DOHH2 (cell line): ENCODE data around the gene MDN1.

ENCODE experiments used
- H3F3A ChIP-seq: fragments of 200-600 bp; sonication (generic), shearing (Covaris generic); 2 replicates; pipeline ENCODE4 v1.6.0; 2016; ENCODE audit warnings: antibody characterized with exemption, mild to moderate bottlenecking; ENCODE audit not compliant: control insufficient read depth, insufficient read depth
- H3K27ac ChIP-seq: fragments of 200-600 bp; sonication (generic); 2 replicates; pipeline ENCODE4 v1.5.1; 2014; ENCODE audit warnings: low read depth, mild to moderate bottlenecking, low read length, moderate library complexity
- H3K27me3 ChIP-seq: fragments of 200-600 bp; sonication (generic); 2 replicates; pipeline ENCODE4 v1.6.1; 2014; ENCODE audit warnings: mild to moderate bottlenecking, low read length, mixed read lengths; ENCODE audit not compliant: control insufficient read depth
- H3K36me3 ChIP-seq: fragments of 200-600 bp; sonication (generic); 2 replicates; pipeline ENCODE4 v1.6.1; 2014; ENCODE audit warnings: mild to moderate bottlenecking, low read length, moderate library complexity, mixed read lengths; ENCODE audit not compliant: control insufficient read depth
- H3K4me1 ChIP-seq: fragments of 200-600 bp; sonication (generic); 2 replicates; pipeline ENCODE4 v1.6.1; 2014; ENCODE audit warnings: mild to moderate bottlenecking, low read length, mixed read lengths; ENCODE audit not compliant: control insufficient read depth
- H3K4me2 ChIP-seq: fragments of 200-600 bp; sonication (generic); 2 replicates; pipeline ENCODE4 v1.6.0; 2014; ENCODE audit warnings: mild to moderate bottlenecking, low read length, moderate library complexity
- H3K4me3 ChIP-seq: fragments of 200-600 bp; sonication (generic); 2 replicates; pipeline ENCODE4 v1.5.1; 2014; ENCODE audit warnings: mild to moderate bottlenecking, low read length, mixed read lengths
- H3K79me2 ChIP-seq: fragments of 200-600 bp; sonication (generic); 2 replicates; pipeline ENCODE4 v1.6.1; 2014; ENCODE audit warnings: mild to moderate bottlenecking, low read length, mixed read lengths; ENCODE audit not compliant: control insufficient read depth
- H3K9me2 ChIP-seq: fragments of 200-600 bp; sonication (generic); replicated peaks from 2 replicates; pipeline ENCODE4 v1.6.1; 2014; ENCODE audit warnings: mild to moderate bottlenecking, low read length, mixed read lengths; ENCODE audit not compliant: control insufficient read depth
- H3K9me3 ChIP-seq: fragments of 200-600 bp; sonication (generic); 2 replicates; pipeline ENCODE4 v1.6.1; 2014; ENCODE audit warnings: antibody characterized with exemption, low read length, mixed read lengths; ENCODE audit not compliant: control insufficient read depth, insufficient read depth
- H4K20me1 ChIP-seq: fragments of 200-600 bp; sonication (generic); 2 replicates; pipeline ENCODE4 v1.6.0; 2014; ENCODE audit warnings: low read depth, mild to moderate bottlenecking, antibody characterized with exemption, low read length, moderate library complexity; ENCODE audit not compliant: control insufficient read depth, insufficient read depth
- CTCF ChIP-seq: fragments of 200-600 bp; sonication (generic); IDR thresholded peaks from one replicate; pipeline ENCODE4 v1.5.1; 2014; ENCODE audit warnings: antibody characterized with exemption, mild to moderate bottlenecking, low read depth, low read length; ENCODE audit not compliant: poor library complexity, severe bottlenecking
- EZH2phosphoT487 ChIP-seq: fragments of 200-600 bp; sonication (generic); IDR thresholded peaks from 2 replicates; pipeline ENCODE4 v1.6.1; 2017; ENCODE audit warnings: borderline replicate concordance, mild to moderate bottlenecking, antibody characterized with exemption, low read length, moderate library complexity, mixed read lengths

Gene MDN1

DNA sequence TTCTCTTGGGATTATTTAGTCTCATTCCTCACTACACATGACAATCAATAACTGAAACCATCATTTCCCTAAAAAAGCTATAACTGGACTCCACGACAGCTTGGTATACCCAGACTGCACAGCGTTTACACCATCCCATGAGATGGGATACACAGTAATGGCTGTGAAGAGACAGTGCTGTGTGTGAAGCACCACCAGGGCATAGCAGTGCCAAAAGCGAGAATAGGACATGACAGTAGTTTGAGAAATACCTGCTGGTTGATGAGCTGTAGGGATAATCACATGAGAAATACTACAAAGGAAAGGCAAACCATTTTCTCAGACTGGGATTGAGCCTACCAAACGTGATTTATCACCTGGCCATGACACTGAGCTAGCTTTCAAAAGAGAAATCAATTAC is 158.6 kb downstream of the MDN1 start:
- Histone ChIP-seq H3K4me3 (no peak overlapping the region), H4K20me1 (no peaks in the 10 kb centered on the region), H3K27ac (no peak overlapping the region), H3K27me3 (no peaks in the 10 kb centered on the region), H3K79me2 (no peaks in the 10 kb centered on the region), H3K36me3 (peaks cover 85% of the 10 kb centered on the region), H3K4me1 (no peaks in the 10 kb centered on the region), H3K9me2 (no peaks in the 10 kb centered on the region), H3K4me2 (no peak overlapping the region), H3F3A (no peaks in the 10 kb centered on the region), H3K9me3 (no peaks in the 10 kb centered on the region)
- TF ChIP-seq EZH2phosphoT487 (no peak), CTCF (no peak)

GRCh38 chr6:89657445-89658158 is 162.0 kb downstream of the MDN1 start:
- no peak overlapping the region for H3K27ac ChIP-seq
- H3F3A ChIP-seq: 0 out of 2 replicates have a peak, but pooled peaks cover 3% of the 10 kb centered on the region
- H3K36me3 ChIP-seq: peaks cover 92% of the 10 kb centered on the region
- no peaks in the 10 kb centered on the region for H3K4me1 ChIP-seq
- no peak for TF ChIP-seq EZH2phosphoT487
- no peak for TF ChIP-seq CTCF
- no peaks in the 10 kb centered on the region for H3K27me3 ChIP-seq
- no peak overlapping the region for H3K4me3 ChIP-seq
- no peaks in the 10 kb centered on the region for H3K79me2 ChIP-seq
- H4K20me1 ChIP-seq: no peaks in the 10 kb centered on the region
- H3K9me3 ChIP-seq: no peaks in the 10 kb centered on the region
- no peaks in the 10 kb centered on the region for H3K9me2 ChIP-seq
- H3K4me2 ChIP-seq: no peak overlapping the region

- Histone ChIP-seq H4K20me1 (no peaks in the 10 kb centered on the region), H3K36me3 (peaks cover 90% of the 10 kb centered on the region), H3K4me1 (no peaks in the 10 kb centered on the region)
These were observed 164.5 kb downstream of the MDN1 start for GRCh38 chr6:89655122-89655521.

More at GRCh38 chr6:89655122-89655521, 164.5 kb downstream of the MDN1 start:
- H3K4me3 ChIP-seq: no peak overlapping the region
- no peaks in the 10 kb centered on the region for H3K9me2 ChIP-seq
- H3K27ac ChIP-seq: no peak overlapping the region
- 0 out of 2 replicates have a peak, but pooled peaks cover 3% of the 10 kb centered on the region for H3F3A ChIP-seq
- H3K79me2 ChIP-seq: no peaks in the 10 kb centered on the region
- no peaks in the 10 kb centered on the region for H3K27me3 ChIP-seq
- H3K9me3 ChIP-seq: no peaks in the 10 kb centered on the region
- no peak overlapping the region for H3K4me2 ChIP-seq
- no peak for TF ChIP-seq EZH2phosphoT487
- no peak for TF ChIP-seq CTCF
